PC-9 (cell line): ENCODE data around the gene TFEC. TPM values are rescaled to one million over a fixed set of nuclear protein-coding genes. Genes with fewer than 3 reads are reported as not detected.

ENCODE experiments used
- BruUV-seq: library from RNA; stranded (reverse); fragments of 400-500 nt; replicated peaks from 2 replicates; lab custom pipeline; 2021; lab: Mats Ljungman, UMichigan
- CTCF ChIA-PET: fragments of 300-600 bp; sonication (Branson Sonifier 250); formaldehyde crosslinking; loops from one replicate; lab custom pipeline; 2022; ENCODE audit warnings: antibody characterized with exemption; lab: Charles Lee
- POLR2A ChIA-PET: fragments of 300-600 bp; sonication (Branson Sonifier 250); formaldehyde crosslinking; loops from one replicate; lab custom pipeline; 2022; ENCODE audit warnings: antibody characterized with exemption; ENCODE audit not compliant: unreplicated experiment; lab: Charles Lee
- DNase-seq, 2 experiments: peaks; one replicate each; pipeline versions ENCODE4 v3.0.0 to v3.0.0-alpha.2; 2015 to 2022; ENCODE audit warnings: mixed read lengths in 1 of 2
- H2AFZ ChIP-seq: fragments of 200-600 bp; sonication (generic); 2 replicates; pipeline ENCODE4 v1.8.1; 2017; ENCODE audit warnings: antibody characterized with exemption
- H3F3A ChIP-seq: fragments of 200-600 bp; sonication (generic); 2 replicates; pipeline ENCODE4 v1.8.1; 2017; ENCODE audit warnings: antibody characterized with exemption, mild to moderate bottlenecking, low read depth; ENCODE audit not compliant: insufficient read depth
- H3K27ac ChIP-seq: fragments of 200-600 bp; sonication (generic); 2 replicates; pipeline ENCODE4 v1.6.1; 2016; ENCODE audit warnings: mixed run types
- H3K27me3 ChIP-seq: fragments of 200-600 bp; sonication (generic); 2 replicates; pipeline ENCODE4 v1.6.1; 2016; ENCODE audit warnings: low read depth, mixed run types; ENCODE audit not compliant: insufficient read depth
- H3K36me3 ChIP-seq: fragments of 200-600 bp; sonication (generic); 2 replicates; pipeline ENCODE4 v1.6.1; 2016; ENCODE audit warnings: low read depth, mixed run types
- H3K4me1 ChIP-seq: fragments of 200-600 bp; sonication (generic); replicated peaks from 2 replicates; pipeline ENCODE4 v1.6.1; 2016; ENCODE audit warnings: mixed run types; ENCODE audit not compliant: insufficient read depth
- H3K4me2 ChIP-seq: fragments of 200-600 bp; sonication (generic); 2 replicates; pipeline ENCODE4 v1.6.1; 2017; ENCODE audit warnings: mixed run types
- H3K4me3 ChIP-seq: fragments of 200-600 bp; sonication (generic); 2 replicates; pipeline ENCODE4 v1.6.1; 2016; ENCODE audit warnings: mixed run types
- H3K79me2 ChIP-seq: fragments of 200-600 bp; sonication (generic); 2 replicates; pipeline ENCODE4 v1.6.1; 2017; ENCODE audit warnings: low read depth, mixed run types
- H3K9me2 ChIP-seq: fragments of 200-600 bp; sonication (generic); 2 replicates; pipeline ENCODE4 v1.8.1; 2017; ENCODE audit warnings: mild to moderate bottlenecking; ENCODE audit not compliant: insufficient read depth
- H3K9me3 ChIP-seq: fragments of 200-600 bp; sonication (generic); 2 replicates; pipeline ENCODE4 v1.8.1; 2016; ENCODE audit warnings: low read depth; ENCODE audit not compliant: insufficient read depth
- H4K20me1 ChIP-seq: fragments of 200-600 bp; sonication (generic); 2 replicates; pipeline ENCODE4 v1.8.1; 2017; ENCODE audit not compliant: insufficient read depth
- EZH2 ChIP-seq: fragments of 200-600 bp; sonication (generic); IDR thresholded peaks from 2 replicates; pipeline ENCODE4 v1.8.0; 2017; ENCODE audit warnings: antibody characterized with exemption, low read depth
- intact Hi-C: fragments of 100-400 bp; cut with micrococcal nuclease; formaldehyde crosslinking; loops from one replicate; pipeline ENCODE4 v1.10.0; 2022; ENCODE audit not compliant: unreplicated experiment
- total RNA-seq: library from RNA; stranded (reverse); gene quantifications from 2 replicates; pipeline ENCODE4 v1.2.3, GENCODE V29; 2021
- TF ChIP-seq, protein P1 (sequence below): fragments of 200-600 bp; sonication (generic); conservative IDR thresholded peaks from 2 replicates; pipeline ENCODE4 v1.6.1; 2017; ENCODE audit warnings: mixed run types, antibody characterized with exemption, mild to moderate bottlenecking, moderate library complexity

Gene TFEC
- total RNA-seq, 1 experiment from 2014 or later: not detected

DNA sequence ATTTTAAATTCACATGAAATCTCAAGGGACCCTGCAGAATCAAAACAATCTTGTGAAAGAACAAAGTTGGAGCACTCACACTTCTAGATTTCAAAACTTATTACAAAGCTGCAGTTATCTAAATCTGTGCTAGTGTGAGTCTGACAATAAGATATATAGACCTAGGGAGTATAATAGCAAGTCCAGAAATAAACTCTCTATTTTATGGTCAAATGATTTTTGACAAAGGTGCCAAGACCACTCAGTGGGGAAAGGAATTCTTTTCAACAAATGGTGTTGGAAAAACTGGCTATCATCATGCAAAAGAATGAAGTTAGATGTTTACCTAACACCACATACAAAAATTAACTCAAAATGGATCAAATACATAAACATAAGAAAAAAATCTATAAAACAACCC, 68.2 kb downstream of the TFEC start:
- Histone ChIP-seq H3K36me3 (no peaks in the 10 kb centered on the region), H3K4me3 (no peak overlapping the region), H3F3A (no peaks in the 10 kb centered on the region), H4K20me1 (no peaks in the 10 kb centered on the region), H3K9me2 (0 out of 2 replicates have a peak, but pooled peaks cover 4% of the 10 kb centered on the region), H3K9me3 (peaks cover 5% of the 10 kb centered on the region; the same call in 1 of the 2 replicates), H3K4me2 (no peak overlapping the region), H2AFZ (no peak overlapping the region), H3K4me1 (no peaks in the 10 kb centered on the region), H3K27me3 (no peaks in the 10 kb centered on the region), H3K79me2 (no peaks in the 10 kb centered on the region), H3K27ac (no peak overlapping the region)
- TF ChIP-seq, protein P1, sequence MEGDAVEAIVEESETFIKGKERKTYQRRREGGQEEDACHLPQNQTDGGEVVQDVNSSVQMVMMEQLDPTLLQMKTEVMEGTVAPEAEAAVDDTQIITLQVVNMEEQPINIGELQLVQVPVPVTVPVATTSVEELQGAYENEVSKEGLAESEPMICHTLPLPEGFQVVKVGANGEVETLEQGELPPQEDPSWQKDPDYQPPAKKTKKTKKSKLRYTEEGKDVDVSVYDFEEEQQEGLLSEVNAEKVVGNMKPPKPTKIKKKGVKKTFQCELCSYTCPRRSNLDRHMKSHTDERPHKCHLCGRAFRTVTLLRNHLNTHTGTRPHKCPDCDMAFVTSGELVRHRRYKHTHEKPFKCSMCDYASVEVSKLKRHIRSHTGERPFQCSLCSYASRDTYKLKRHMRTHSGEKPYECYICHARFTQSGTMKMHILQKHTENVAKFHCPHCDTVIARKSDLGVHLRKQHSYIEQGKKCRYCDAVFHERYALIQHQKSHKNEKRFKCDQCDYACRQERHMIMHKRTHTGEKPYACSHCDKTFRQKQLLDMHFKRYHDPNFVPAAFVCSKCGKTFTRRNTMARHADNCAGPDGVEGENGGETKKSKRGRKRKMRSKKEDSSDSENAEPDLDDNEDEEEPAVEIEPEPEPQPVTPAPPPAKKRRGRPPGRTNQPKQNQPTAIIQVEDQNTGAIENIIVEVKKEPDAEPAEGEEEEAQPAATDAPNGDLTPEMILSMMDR: no peak
- TF ChIP-seq EZH2: no peak
- no TSS peak for BruUV-seq
- intact Hi-C loops: no loop called here
- DNase-seq: no peak
- ChIA-PET CTCF (no interaction called here), POLR2A (no interaction called here)

DNA sequence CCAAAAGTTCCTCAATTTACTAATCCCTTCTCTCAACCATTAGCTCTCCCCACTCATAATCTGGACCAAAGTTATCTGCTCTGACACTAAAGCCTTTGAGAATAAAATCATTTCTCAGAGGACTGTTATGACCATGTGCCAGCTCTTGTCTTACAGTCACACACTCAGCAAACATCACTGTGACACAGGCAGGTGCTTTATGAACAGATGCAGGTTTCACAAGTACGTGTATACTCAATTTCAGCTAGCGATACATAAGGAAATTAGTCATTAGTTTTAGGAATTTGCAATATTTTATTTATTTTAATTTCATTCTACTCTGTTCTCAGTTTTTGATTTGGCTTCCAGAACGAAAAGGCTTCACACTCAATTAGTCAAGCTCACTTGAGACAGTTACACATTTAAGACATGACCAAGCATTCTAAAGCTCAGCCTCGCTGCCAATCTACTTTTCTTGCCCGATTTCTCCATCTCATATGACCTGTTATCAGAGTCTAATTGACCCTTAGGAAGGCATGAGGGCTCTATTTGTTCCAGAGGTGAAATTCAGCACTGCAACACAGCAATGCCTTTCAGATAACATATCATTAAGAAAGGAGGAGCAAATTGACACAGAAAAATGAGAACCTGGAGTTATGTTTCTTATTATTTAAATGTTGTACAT, 76.8 kb downstream of the TFEC start:
- H3K9me3 ChIP-seq: no peaks in the 10 kb centered on the region
- POLR2A ChIA-PET: no interaction called here

DNA sequence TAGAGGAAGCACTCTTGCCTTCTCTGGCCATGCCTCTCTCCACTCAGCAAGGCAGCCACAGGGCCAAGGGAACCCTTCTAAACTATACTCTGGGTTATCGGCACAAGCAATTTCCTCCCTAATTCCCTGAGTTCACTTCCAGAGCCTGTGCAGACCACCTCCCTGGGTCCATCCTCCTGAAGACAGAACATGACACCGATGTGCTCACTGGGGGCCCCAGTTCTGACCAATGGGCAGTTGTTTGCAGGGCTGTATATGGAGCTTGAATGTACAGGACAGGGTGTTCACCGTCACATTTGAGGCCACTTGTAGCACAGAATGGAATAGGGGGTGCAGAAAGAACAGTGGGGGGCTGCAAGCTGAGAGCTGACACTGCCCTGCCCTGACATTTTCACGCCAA, 77.7 kb downstream of the TFEC start:
- no peak overlapping the region for H3K27ac ChIP-seq
- no TSS peak for BruUV-seq
- no peaks in the 10 kb centered on the region for H3F3A ChIP-seq

More for the DNA sequence above, 76.8 kb downstream of the TFEC start:
- Histone ChIP-seq H3K27ac (no peak overlapping the region), H3K4me3 (no peak overlapping the region), H2AFZ (peak overlapping the region; percentile 56; the same call in 1 of the 2 replicates), H3K9me2 (no peaks in the 10 kb centered on the region), H3K27me3 (no peaks in the 10 kb centered on the region), H4K20me1 (no peaks in the 10 kb centered on the region), H3K4me1 (no peaks in the 10 kb centered on the region), H3F3A (no peaks in the 10 kb centered on the region), H3K4me2 (no peak overlapping the region), H3K36me3 (no peaks in the 10 kb centered on the region), H3K79me2 (no peaks in the 10 kb centered on the region)
- intact Hi-C loops: no loop called here
- BruUV-seq: no TSS peak
- DNase-seq: no peak
- CTCF ChIA-PET: interaction anchor here (0.6 kb wide), 1 partner anchor 1270 kb away, joined by 3 read pairs; no protein-coding TSS in a partner anchor
- no peak for TF ChIP-seq EZH2
- TF ChIP-seq, protein P1: no peak

More for the DNA sequence above, 77.7 kb downstream of the TFEC start:
- Histone ChIP-seq H3K36me3 (no peaks in the 10 kb centered on the region), H2AFZ (no peak overlapping the region; the same call in 1 of the 2 replicates), H3K4me2 (no peak overlapping the region), H3K27me3 (no peaks in the 10 kb centered on the region), H3K4me3 (no peak overlapping the region), H3K9me2 (no peaks in the 10 kb centered on the region), H3K9me3 (no peaks in the 10 kb centered on the region), H4K20me1 (no peaks in the 10 kb centered on the region), H3K4me1 (no peaks in the 10 kb centered on the region), H3K79me2 (no peaks in the 10 kb centered on the region)
- ChIA-PET POLR2A (no interaction called here), CTCF (interaction anchor here (0.6 kb wide), 1 partner anchor 1271 kb away, joined by 3 read pairs; no protein-coding TSS in a partner anchor)
- intact Hi-C loops: no loop called here
- no peak for DNase-seq
- TF ChIP-seq, protein P1: no peak
- TF ChIP-seq EZH2: no peak
